Neural cell (in vitro differentiated cells): ENCODE data around the gene KIF22. TPM values are rescaled to one million over a fixed set of nuclear protein-coding genes. Genes with fewer than 3 reads are reported as not detected.

Source experiments
- H2AFZ ChIP-seq: fragments of 200-600, 300-800 bp; sonication (generic), shearing (Covaris generic); 2 replicates; pipeline ENCODE4 v1.6.0; 2014; ENCODE audit warnings: low read depth, mild to moderate bottlenecking, antibody characterized with exemption, low read length, moderate library complexity
- H3F3A ChIP-seq: fragments of 200-600 bp; shearing (Covaris generic); 2 replicates; pipeline ENCODE4 v1.6.1; 2016; ENCODE audit warnings: mild to moderate bottlenecking, moderate library complexity, mixed read lengths, antibody characterized with exemption, low read length; ENCODE audit not compliant: insufficient read depth, poor library complexity, severe bottlenecking
- H3K27ac ChIP-seq: fragments of 200-600, 300-800 bp; sonication (generic), shearing (Covaris generic); 2 replicates; pipeline ENCODE4 v1.5.1; 2014; ENCODE audit warnings: mild to moderate bottlenecking, low read length, moderate library complexity
- H3K27me3 ChIP-seq: fragments of 300-800, 200-600 bp; sonication (generic), shearing (Covaris generic); 2 replicates; pipeline ENCODE4 v1.6.0; 2014; ENCODE audit warnings: mild to moderate bottlenecking, low read depth, low read length, moderate library complexity; ENCODE audit not compliant: insufficient read depth
- H3K36me3 ChIP-seq: fragments of 300-800, 200-600 bp; sonication (generic), shearing (Covaris generic); 2 replicates; pipeline ENCODE4 v1.5.1; 2014; ENCODE audit warnings: mild to moderate bottlenecking, antibody characterized with exemption, low read length, moderate library complexity; ENCODE audit not compliant: insufficient read depth
- H3K4me2 ChIP-seq: fragments of 300-800, 200-600 bp; sonication (generic), shearing (Covaris generic); 2 replicates; pipeline ENCODE4 v1.6.0; 2014; ENCODE audit warnings: mild to moderate bottlenecking, low read length
- H3K4me3 ChIP-seq: fragments of 300-800, 200-600 bp; sonication (generic), shearing (Covaris generic); 2 replicates; pipeline ENCODE4 v1.5.1; 2014; ENCODE audit warnings: mild to moderate bottlenecking, low read length, moderate library complexity
- H3K79me2 ChIP-seq: fragments of 200-600 bp; shearing (Covaris generic); replicated peaks from 2 replicates; pipeline ENCODE4 v1.6.0; 2014; ENCODE audit warnings: mild to moderate bottlenecking, low read length, moderate library complexity; ENCODE audit not compliant: insufficient read depth
- H3K9ac ChIP-seq: fragments of 300-800, 200-600 bp; sonication (generic), shearing (Covaris generic); 2 replicates; pipeline ENCODE4 v1.6.1; 2016; ENCODE audit warnings: mild to moderate bottlenecking, low read length, mixed read lengths
- H3K9me2 ChIP-seq: fragments of 200-600 bp; shearing (Covaris generic); 2 replicates; pipeline ENCODE4 v1.6.1; 2016; ENCODE audit warnings: mild to moderate bottlenecking, low read length, mixed read lengths; ENCODE audit not compliant: insufficient read depth
- H3K9me3 ChIP-seq: fragments of 200-600, 300-800 bp; sonication (generic), shearing (Covaris generic); 2 replicates; pipeline ENCODE4 v1.6.1; 2016; ENCODE audit warnings: mild to moderate bottlenecking, mixed run types, low read length, moderate library complexity, mixed read lengths
- H4K20me1 ChIP-seq: fragments of 200-600 bp; shearing (Covaris generic); 2 replicates; pipeline ENCODE4 v1.6.1; 2016; ENCODE audit warnings: mild to moderate bottlenecking, mixed run types; ENCODE audit not compliant: insufficient read depth
- EP300 ChIP-seq: fragments of 450-650 bp; conservative IDR thresholded peaks from 2 replicates; pipeline ENCODE4 v1.6.1; 2014; ENCODE audit warnings: antibody characterized with exemption, mild to moderate bottlenecking, moderate library complexity; ENCODE audit not compliant: poor library complexity, severe bottlenecking
- EZH2 ChIP-seq: fragments of 200-600, 300-800 bp; shearing (Covaris generic), sonication (generic); IDR thresholded peaks from 2 replicates; pipeline ENCODE4 v1.6.1; 2014; ENCODE audit warnings: antibody characterized with exemption, low read length, borderline replicate concordance, mild to moderate bottlenecking; ENCODE audit not compliant: insufficient read depth, poor library complexity, severe bottlenecking
- MXI1 ChIP-seq: fragments of 450-650 bp; conservative IDR thresholded peaks from 2 replicates; pipeline ENCODE4 v1.6.1; 2014; ENCODE audit warnings: antibody characterized with exemption, mild to moderate bottlenecking; ENCODE audit not compliant: poor library complexity, severe bottlenecking
- POLR2AphosphoS5 ChIP-seq: IDR thresholded peaks from 2 replicates; pipeline ENCODE4 v1.6.1; 2012
- RAD21 ChIP-seq: fragments of 450-650 bp; conservative IDR thresholded peaks from 2 replicates; pipeline ENCODE4 v1.6.1; 2014; ENCODE audit warnings: antibody characterized with exemption, mild to moderate bottlenecking, moderate library complexity
- REST ChIP-seq: IDR thresholded peaks from 2 replicates; pipeline ENCODE4 v1.6.1; 2012; ENCODE audit warnings: borderline replicate concordance
- SMC3 ChIP-seq: fragments of 450-650 bp; conservative IDR thresholded peaks from 2 replicates; pipeline ENCODE4 v1.6.1; 2014; ENCODE audit warnings: antibody characterized with exemption, mild to moderate bottlenecking, moderate library complexity; ENCODE audit not compliant: poor library complexity
- TAF1 ChIP-seq: IDR thresholded peaks from 2 replicates; pipeline ENCODE4 v1.6.1; 2012; ENCODE audit warnings: low read depth
- polyA plus RNA-seq: library from polyadenylated mRNA; depleted of rRNA; stranded (reverse); fragments of >200 nt; gene quantifications from 2 replicates; pipeline ENCODE4 v1.2.3, GENCODE V29; 2014
- TF ChIP-seq, protein P1 (sequence below): fragments of 450-650 bp; IDR thresholded peaks from 2 replicates; pipeline ENCODE4 v1.5.1; 2014; ENCODE audit warnings: antibody characterized with exemption, mild to moderate bottlenecking, moderate library complexity; ENCODE audit not compliant: poor library complexity, severe bottlenecking

The KIF22 gene
- polyA plus RNA-seq, 1 donor from 2014 or later, result 81.1 TPM

GRCh38 chr16:29820271-29820701 lies 29.7 kb downstream of the KIF22 start, which contains the start of gene MVP:
Gene MVP, plus strand, starts transcription at chr16:29820462. Its CDS starts 10,088 bp downstream, at chr16:29830550.
- Histone ChIP-seq H3K4me3 (no peak within 1 kb of the TSS), H3F3A (no peaks in the 10 kb centered on the region), H3K9me3 (no peaks in the 10 kb centered on the region), H3K27me3 (no peaks in the 10 kb centered on the region), H2AFZ (no peak within 1 kb of the TSS), H3K79me2 (peaks cover 8% of the 10 kb centered on the region), H3K4me2 (no peak within 1 kb of the TSS), H4K20me1 (no peaks in the 10 kb centered on the region), H3K36me3 (no peaks in the 10 kb centered on the region), H3K27ac (no peak within 1 kb of the TSS), H3K9ac (no peak within 1 kb of the TSS), H3K9me2 (no peaks in the 10 kb centered on the region)
- TF ChIP-seq SMC3 (no peak), RAD21 (no peak), TAF1 (no peak), EP300 (no peak), EZH2 (no peak), POLR2AphosphoS5 (no peak), REST (no peak), MXI1 (no peak)
- TF ChIP-seq, protein P1, sequence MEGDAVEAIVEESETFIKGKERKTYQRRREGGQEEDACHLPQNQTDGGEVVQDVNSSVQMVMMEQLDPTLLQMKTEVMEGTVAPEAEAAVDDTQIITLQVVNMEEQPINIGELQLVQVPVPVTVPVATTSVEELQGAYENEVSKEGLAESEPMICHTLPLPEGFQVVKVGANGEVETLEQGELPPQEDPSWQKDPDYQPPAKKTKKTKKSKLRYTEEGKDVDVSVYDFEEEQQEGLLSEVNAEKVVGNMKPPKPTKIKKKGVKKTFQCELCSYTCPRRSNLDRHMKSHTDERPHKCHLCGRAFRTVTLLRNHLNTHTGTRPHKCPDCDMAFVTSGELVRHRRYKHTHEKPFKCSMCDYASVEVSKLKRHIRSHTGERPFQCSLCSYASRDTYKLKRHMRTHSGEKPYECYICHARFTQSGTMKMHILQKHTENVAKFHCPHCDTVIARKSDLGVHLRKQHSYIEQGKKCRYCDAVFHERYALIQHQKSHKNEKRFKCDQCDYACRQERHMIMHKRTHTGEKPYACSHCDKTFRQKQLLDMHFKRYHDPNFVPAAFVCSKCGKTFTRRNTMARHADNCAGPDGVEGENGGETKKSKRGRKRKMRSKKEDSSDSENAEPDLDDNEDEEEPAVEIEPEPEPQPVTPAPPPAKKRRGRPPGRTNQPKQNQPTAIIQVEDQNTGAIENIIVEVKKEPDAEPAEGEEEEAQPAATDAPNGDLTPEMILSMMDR, result no peak

DNA sequence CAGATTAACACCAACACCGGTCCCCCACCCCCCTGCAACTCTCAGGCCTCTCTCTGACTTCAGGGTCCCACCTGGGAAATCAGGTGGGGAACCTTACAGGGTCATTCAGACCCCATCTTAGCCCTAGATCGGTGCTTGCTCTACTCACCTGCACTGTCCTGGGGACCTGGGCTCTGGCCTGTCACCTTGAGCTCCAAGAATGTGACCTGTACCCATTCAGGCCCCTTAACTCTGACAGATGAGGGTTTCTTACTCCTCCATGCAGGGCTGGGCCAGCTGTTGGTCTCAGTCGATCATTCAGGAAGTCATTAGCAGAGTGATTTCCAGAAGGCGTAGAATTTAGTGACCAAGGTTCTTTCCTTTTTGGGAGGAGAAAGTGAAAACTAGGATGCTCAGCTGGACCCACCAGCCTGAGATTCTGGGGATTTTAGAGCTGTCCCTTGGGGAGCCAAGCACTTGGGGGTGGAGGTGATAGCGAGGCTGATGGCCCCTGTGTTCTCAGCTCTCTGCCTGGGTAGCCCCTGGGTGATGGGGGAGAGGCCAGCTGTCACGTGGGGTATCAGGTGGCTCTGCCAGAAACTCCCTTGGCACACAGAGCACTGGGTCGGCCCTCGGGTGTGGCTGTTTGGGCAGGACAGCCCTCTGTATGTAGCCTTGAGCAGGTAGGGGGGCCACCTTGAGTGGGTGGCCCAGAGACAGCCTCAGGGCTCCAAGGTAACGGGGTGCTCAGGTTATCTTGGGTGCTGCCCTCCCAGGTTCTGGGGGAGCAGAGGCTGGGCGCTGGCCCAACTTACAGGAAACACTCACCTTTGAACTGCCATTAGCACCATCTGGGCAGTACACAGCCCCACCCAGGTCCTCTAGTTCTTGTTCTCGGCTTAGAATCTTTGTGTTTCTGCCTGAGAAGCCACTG lies 30.4 kb downstream of the KIF22 start:
- H3K9ac ChIP-seq, result no peak overlapping the region
- no peaks in the 10 kb centered on the region for H3K27me3 ChIP-seq
- H3K4me2 ChIP-seq, result no peak overlapping the region
- no peak overlapping the region for H3K4me3 ChIP-seq
- H2AFZ ChIP-seq, result no peak overlapping the region
- TF ChIP-seq POLR2AphosphoS5 (no peak), EP300 (no peak), REST (no peak), RAD21 (no peak), MXI1 (no peak), TAF1 (no peak), SMC3 (no peak), EZH2 (no peak)
- TF ChIP-seq, protein P1, result no peak
- no peaks in the 10 kb centered on the region for H3F3A ChIP-seq
- H3K9me2 ChIP-seq, result no peaks in the 10 kb centered on the region
- no peaks in the 10 kb centered on the region for H3K36me3 ChIP-seq
- no peak overlapping the region for H3K27ac ChIP-seq
- no peaks in the 10 kb centered on the region for H3K9me3 ChIP-seq
- no peaks in the 10 kb centered on the region for H4K20me1 ChIP-seq
- peaks cover 6% of the 10 kb centered on the region for H3K79me2 ChIP-seq
